ENCODE results near the gene SYNPR. TPM values are rescaled to one million over a fixed set of nuclear protein-coding genes. Genes with fewer than 3 reads are reported as not detected.

Gene SYNPR
- total RNA-seq, 6 experiments from 2014 or later: not detected

DNA sequence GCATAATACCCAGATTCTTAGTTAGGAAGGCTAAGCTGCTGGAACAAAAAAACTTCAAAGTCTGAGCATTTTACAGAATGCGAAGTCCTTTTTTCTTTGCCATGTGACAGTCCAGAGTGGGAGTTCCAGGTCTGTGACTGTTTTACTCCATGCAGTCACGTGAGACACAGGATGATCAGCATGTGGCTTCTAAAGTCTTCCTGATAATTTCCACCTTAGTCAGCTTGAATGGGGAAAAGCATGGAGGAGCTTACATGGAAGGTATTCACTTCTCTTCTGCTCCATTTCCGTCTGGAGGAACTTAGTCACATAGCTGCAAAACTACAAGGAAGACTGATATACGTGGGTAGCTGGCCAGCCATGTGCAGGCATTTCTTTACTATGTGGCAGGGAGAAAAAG, 376.1 kb downstream of the SYNPR start:
- peak overlapping the region; percentile 56 for H3K27ac Mint-ChIP-seq
- H3K4me3 Mint-ChIP-seq: peak overlapping the region; percentile 37; the same call in 1 of the 2 replicates
- no peaks in the 10 kb centered on the region for H3K36me3 Mint-ChIP-seq (ENCODE audit: low read depth)
- DNase-seq: peak; percentile 62
- H3K4me1 Mint-ChIP-seq (ENCODE audit: low read depth): peaks cover 47% of the 10 kb centered on the region
- TF ChIP-seq, protein P1, sequence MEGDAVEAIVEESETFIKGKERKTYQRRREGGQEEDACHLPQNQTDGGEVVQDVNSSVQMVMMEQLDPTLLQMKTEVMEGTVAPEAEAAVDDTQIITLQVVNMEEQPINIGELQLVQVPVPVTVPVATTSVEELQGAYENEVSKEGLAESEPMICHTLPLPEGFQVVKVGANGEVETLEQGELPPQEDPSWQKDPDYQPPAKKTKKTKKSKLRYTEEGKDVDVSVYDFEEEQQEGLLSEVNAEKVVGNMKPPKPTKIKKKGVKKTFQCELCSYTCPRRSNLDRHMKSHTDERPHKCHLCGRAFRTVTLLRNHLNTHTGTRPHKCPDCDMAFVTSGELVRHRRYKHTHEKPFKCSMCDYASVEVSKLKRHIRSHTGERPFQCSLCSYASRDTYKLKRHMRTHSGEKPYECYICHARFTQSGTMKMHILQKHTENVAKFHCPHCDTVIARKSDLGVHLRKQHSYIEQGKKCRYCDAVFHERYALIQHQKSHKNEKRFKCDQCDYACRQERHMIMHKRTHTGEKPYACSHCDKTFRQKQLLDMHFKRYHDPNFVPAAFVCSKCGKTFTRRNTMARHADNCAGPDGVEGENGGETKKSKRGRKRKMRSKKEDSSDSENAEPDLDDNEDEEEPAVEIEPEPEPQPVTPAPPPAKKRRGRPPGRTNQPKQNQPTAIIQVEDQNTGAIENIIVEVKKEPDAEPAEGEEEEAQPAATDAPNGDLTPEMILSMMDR (IDR thresholded peaks at IDR 0.05): no peak
- H3K27me3 Mint-ChIP-seq (ENCODE audit: insufficient read depth): no peaks in the 10 kb centered on the region; the same call in 1 of the 2 replicates
- no peaks in the 10 kb centered on the region for H3K9me3 Mint-ChIP-seq

DNA sequence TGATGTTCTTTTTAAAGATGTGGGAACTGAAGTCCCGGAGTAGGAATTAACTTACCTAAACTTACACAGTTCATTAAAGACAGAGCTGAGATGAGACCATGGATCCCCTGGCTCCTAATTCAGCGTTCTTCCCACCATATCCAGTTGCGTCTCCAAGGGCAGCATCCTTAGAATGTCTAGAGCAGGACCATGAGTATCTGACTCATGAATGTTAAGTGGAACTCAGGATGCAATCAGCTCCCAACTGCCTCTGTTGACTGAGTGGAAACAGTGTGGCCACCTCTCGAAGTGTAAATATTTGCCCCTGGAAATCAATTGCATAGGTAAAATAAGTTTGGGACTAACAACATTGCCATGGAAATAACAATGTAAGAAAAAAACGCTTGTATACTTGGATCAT, 376.8 kb downstream of the SYNPR start:
- no peak for DNase-seq
- H3K36me3 Mint-ChIP-seq (ENCODE audit: low read depth): no peaks in the 10 kb centered on the region
- H3K4me3 Mint-ChIP-seq: no peak overlapping the region
- TF ChIP-seq, protein P1 (IDR thresholded peaks at IDR 0.05): no peak
- no peaks in the 10 kb centered on the region; the same call in 1 of the 2 replicates for H3K27me3 Mint-ChIP-seq (ENCODE audit: insufficient read depth)
- H3K4me1 Mint-ChIP-seq (ENCODE audit: low read depth): peaks cover 47% of the 10 kb centered on the region
- H3K9me3 Mint-ChIP-seq: no peaks in the 10 kb centered on the region
- peak overlapping the region; percentile 78 for H3K27ac Mint-ChIP-seq

DNA sequence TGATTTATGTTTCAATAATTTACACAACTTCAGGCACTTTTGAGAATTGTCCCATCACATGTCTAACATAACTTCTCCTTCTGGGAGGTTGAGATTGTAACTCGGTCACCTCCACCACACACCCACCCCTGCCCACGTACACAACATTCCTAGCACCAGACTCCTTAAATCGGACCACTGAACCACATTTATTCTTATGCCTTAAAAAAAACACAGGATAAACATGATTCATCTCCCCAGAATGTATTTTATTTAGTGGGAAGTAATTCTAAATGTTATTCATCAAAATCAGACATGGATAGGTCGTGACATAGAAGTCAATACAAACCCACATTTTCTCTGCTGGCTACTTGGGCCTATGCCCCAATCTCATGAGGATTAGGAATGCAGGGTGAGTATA, 377.4 kb downstream of the SYNPR start:
- peak; percentile 73 for DNase-seq
- H3K4me3 Mint-ChIP-seq: peak overlapping the region; percentile 43
- TF ChIP-seq, protein P1 (IDR thresholded peaks at IDR 0.05): no peak
- H3K4me1 Mint-ChIP-seq (ENCODE audit: low read depth): peaks cover 47% of the 10 kb centered on the region
- H3K27ac Mint-ChIP-seq: peak overlapping the region; percentile 78
- no peaks in the 10 kb centered on the region; the same call in 1 of the 2 replicates for H3K27me3 Mint-ChIP-seq (ENCODE audit: insufficient read depth)
- no peaks in the 10 kb centered on the region for H3K9me3 Mint-ChIP-seq
- no peaks in the 10 kb centered on the region for H3K36me3 Mint-ChIP-seq (ENCODE audit: low read depth)

DNA sequence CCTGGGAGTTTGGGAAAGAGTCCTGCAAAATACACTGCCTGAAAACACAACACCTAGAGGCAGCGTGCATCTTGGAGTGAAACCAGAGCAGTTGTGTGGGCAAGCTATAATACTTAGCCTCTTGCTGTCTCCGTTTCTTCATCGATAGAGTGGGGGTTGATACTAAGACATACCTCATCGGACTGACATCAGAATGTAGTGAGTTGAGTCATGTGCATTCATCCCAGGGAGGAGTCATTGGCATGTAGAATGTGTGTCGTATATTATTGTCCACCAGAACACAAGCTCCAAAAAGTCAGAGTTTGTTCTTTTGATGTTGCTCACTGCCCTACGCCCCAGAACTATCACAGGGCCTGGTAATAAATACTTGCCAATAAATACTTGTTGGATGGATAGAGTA, 378.7 kb downstream of the SYNPR start:
- peak; percentile 77 for DNase-seq
- H3K9me3 Mint-ChIP-seq: no peaks in the 10 kb centered on the region
- H3K4me3 Mint-ChIP-seq: peak overlapping the region; percentile 55
- TF ChIP-seq, protein P1 (IDR thresholded peaks at IDR 0.05): no peak
- peak overlapping the region; percentile 79 for H3K27ac Mint-ChIP-seq
- no peaks in the 10 kb centered on the region; the same call in 1 of the 2 replicates for H3K27me3 Mint-ChIP-seq (ENCODE audit: insufficient read depth)
- peaks cover 47% of the 10 kb centered on the region for H3K4me1 Mint-ChIP-seq (ENCODE audit: low read depth)
- no peaks in the 10 kb centered on the region for H3K36me3 Mint-ChIP-seq (ENCODE audit: low read depth)

DNA sequence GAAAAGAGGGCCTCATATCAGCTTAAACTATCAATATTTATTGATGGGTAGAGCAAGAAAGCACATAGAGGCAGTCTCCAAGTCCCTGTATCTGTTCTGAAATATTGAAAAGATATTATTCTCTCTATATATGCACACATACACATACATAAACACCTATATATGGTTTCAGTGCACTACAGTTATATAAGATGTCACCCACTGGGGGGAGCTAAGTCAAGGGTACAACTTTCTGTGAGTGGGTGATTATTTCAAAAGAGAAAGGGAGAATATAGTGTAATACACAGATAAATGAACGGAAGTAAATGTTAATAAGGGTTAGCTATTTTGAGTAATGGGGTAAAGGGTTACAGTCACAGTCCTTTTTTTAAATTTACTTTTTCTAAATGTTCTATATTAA, 383.1 kb downstream of the SYNPR start:
- TF ChIP-seq, protein P1 (IDR thresholded peaks at IDR 0.05): peak; percentile 72
- Mint-ChIP-seq H3K27ac (no peak overlapping the region), H3K4me1 (ENCODE audit: low read depth) (peaks cover 20% of the 10 kb centered on the region), H3K36me3 (ENCODE audit: low read depth) (no peaks in the 10 kb centered on the region), H3K9me3 (no peaks in the 10 kb centered on the region), H3K4me3 (no peak overlapping the region), H3K27me3 (ENCODE audit: insufficient read depth) (peaks cover 1% of the 10 kb centered on the region; the same call in 1 of the 2 replicates)
- no peak for DNase-seq

DNA sequence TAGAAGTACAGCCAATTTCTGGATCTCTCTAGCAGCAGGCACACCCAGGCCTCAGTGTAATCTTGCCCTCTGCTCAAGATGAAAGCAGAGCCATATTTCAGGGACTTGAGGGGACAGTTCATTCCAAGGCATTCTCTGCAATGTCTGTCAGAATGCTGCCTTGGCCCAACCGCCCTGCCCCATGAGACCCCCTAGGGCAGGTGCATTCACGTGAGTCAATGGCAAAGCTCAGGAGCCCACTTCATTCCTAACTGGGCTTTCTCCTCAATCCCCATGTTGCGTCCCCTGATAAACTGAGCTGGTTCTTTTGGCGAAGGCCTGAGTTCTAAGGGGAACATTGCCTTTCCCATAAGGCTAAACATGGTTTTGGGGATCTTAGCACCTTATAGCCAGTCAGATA, 383.9 kb downstream of the SYNPR start:
- TF ChIP-seq, protein P1 (IDR thresholded peaks at IDR 0.05): no peak
- no peak for DNase-seq
- H3K4me3 Mint-ChIP-seq: no peak overlapping the region
- no peak overlapping the region for H3K27ac Mint-ChIP-seq
- H3K4me1 Mint-ChIP-seq (ENCODE audit: low read depth): peaks cover 12% of the 10 kb centered on the region
- no peaks in the 10 kb centered on the region for H3K9me3 Mint-ChIP-seq
- H3K27me3 Mint-ChIP-seq (ENCODE audit: insufficient read depth): peaks cover 1% of the 10 kb centered on the region; the same call in 1 of the 2 replicates
- H3K36me3 Mint-ChIP-seq (ENCODE audit: low read depth): no peaks in the 10 kb centered on the region
